Stimulated activated CD4-positive, alpha-beta T cell treated with anti-CD3 and anti-CD28 coated beads, TNF-alpha, amount 100 ng/mL, for 4 hours (primary cell): Measurements from ENCODE around the gene CHMP1A.
"Not testable (repeated sequence)": the region's sequence is repeated elsewhere in the genome, so short reads cannot be mapped to it uniquely, and the experiment has no call there.

ENCODE experiments used
- DNase-seq, 3 experiments: peaks; one replicate each; pipeline ENCODE4 v3.0.0-alpha.2; 2020; ENCODE audit warnings: low read depth in 3 of 3

CHMP1A gene

GRCh38 chr16:89657442-89658220 is at the start of gene CHMP1A, which contains the start of gene SPATA33:
Gene CHMP1A (minus strand): TSS chr16:89657708. CDS start chr16:89657588, 120 bp downstream.
Gene SPATA33 (plus strand): TSS chr16:89657836. CDS start chr16:89657912, 76 bp downstream.
- DNase-seq: peak; percentile 85 to 89 (median 87)

GRCh38 chr16:89706518-89707260 is 49.2 kb upstream of the CHMP1A start:
- no peak for DNase-seq

GRCh38 chr16:89705006-89705405 is 47.5 kb upstream of the CHMP1A start:
- DNase-seq: no peak

- no peak for DNase-seq
Measured at GRCh38 chr16:89704281-89704680, 46.8 kb upstream of the CHMP1A start.

- DNase-seq: peak; percentile 96 to 98 (median 97)
Measured at GRCh38 chr16:89701425-89702406, 44.2 kb upstream of the CHMP1A start, which contains the start of gene SPATA2L. Gene SPATA2L (minus strand): TSS chr16:89701705. CDS start chr16:89701232, 473 bp downstream.

GRCh38 chr16:89700649-89701424 is 43.3 kb upstream of the CHMP1A start:
- no peak for DNase-seq

GRCh38 chr16:89700100-89700648 is 42.7 kb upstream of the CHMP1A start:
- DNase-seq: peak; percentile 96 to 99 (median 97)

GRCh38 chr16:89699629-89700099 is 42.2 kb upstream of the CHMP1A start:
- not testable (repeated sequence) for DNase-seq

- DNase-seq: not testable (repeated sequence)
Measured at GRCh38 chr16:89698717-89699116, 41.2 kb upstream of the CHMP1A start.

- DNase-seq: no peak
Measured at GRCh38 chr16:89697616-89698331, 40.3 kb upstream of the CHMP1A start.

GRCh38 chr16:89697161-89697615 is 39.7 kb upstream of the CHMP1A start:
- DNase-seq: no peak

GRCh38 chr16:89696670-89697128 is 39.2 kb upstream of the CHMP1A start:
- DNase-seq: no peak

GRCh38 chr16:89695875-89696669 is 38.6 kb upstream of the CHMP1A start:
- no peak for DNase-seq

- no peak for DNase-seq
Measured at GRCh38 chr16:89695086-89695874, 37.8 kb upstream of the CHMP1A start.

GRCh38 chr16:89694784-89695085 is 37.2 kb upstream of the CHMP1A start:
- not testable (repeated sequence) for DNase-seq

- no peak for DNase-seq
Measured at GRCh38 chr16:89693931-89694783, 36.6 kb upstream of the CHMP1A start.

GRCh38 chr16:89693289-89693731 is 35.8 kb upstream of the CHMP1A start:
- no peak for DNase-seq
